LNCAP (cell line): ENCODE measurements around the gene CSRP3.

Source experiments
- CTCF ChIP-seq: fragments of 450-650 bp; IDR thresholded peaks from 2 replicates; pipeline ENCODE4 v1.5.1; 2017; ENCODE audit warnings: mild to moderate bottlenecking

Gene CSRP3

DNA sequence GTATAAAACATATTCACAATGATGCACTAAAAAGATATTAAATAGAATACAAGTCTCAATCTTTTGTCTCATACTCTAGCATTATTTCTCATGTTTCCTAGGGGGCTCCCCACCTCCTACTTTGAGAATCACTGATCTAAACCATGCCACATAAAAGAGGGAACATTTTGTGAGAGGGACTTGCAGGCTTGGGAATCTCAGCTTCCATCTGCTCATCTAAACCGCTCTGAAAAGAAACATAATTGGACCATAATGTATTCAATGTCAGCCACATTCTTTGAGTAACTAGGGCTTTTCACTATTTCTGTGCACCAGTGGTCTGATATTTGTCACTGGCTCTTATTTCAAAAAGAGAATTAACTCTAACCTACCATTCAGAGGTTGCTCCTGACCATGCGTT, 6.4 kb upstream of the CSRP3 start:
- TF ChIP-seq CTCF = no peak

DNA sequence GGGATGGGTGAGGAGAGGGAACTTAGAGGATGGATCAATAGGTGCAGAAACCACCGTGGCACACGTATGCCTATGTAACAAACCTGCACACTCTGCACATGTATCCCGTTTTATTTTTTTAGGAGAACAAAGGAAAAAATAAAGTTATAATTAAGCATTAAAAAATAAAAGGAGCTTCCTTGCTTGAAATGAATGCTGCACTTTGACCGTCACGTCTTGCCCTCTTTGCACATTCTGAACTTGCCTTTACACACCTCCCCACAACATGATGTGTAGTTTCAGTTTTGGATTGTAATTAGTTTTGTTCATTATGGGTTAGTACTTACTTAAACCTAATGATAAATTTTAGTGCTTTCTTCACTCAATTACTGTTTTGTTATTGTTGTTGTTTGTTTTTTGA, 3.1 kb upstream of the CSRP3 start:
- TF ChIP-seq CTCF = no peak

- no peak for TF ChIP-seq CTCF
These were observed 1.2 kb downstream of the CSRP3 start for GRCh38 chr11:19200410-19201201.

DNA sequence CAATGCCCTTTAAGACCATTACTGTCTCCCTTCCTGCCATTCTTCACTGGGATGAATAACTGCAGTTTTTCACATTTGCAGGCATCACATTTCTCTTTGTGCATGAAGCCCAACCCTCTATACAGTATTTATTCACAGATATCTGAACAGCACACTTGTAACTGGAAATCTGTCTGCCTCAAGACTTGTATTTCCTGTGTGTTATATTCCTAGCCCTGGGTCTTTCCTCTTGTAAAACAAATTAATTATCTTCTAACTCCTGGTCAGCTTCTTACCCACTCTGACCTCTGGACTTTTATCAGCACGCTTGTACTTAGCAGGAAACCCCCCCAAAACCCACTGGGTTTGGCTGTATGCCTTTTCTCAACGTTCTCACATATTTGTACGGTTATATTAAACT, 2.0 kb downstream of the CSRP3 start:
- TF ChIP-seq CTCF = no peak

GRCh38 chr11:19199048-19199447, 2.7 kb downstream of the CSRP3 start:
- no peak for TF ChIP-seq CTCF

DNA sequence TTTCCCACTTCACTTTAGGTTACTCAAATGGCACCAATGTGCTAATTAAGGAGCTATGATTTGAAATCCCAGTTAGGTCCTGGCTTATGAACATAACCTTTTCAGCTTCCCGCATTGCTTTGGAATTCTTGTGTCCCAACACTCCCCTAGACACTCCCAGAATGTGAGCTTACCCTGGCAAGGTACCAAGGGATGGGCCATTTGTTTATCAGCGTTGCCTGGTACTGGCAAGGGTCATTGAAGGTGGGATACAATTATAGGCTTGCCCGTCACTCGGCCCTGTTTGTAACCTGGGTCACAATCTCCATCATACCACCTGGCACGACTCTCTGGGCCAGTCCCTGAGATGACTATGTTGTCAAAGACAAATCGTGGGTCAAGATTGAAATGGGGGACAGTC, 5.4 kb downstream of the CSRP3 start:
- TF ChIP-seq CTCF = no peak

GRCh38 chr11:19194620-19195308, 7.0 kb downstream of the CSRP3 start:
- TF ChIP-seq CTCF = no peak
